HFFc6 (cell line): ENCODE results near the gene SLC45A3. TPM values are rescaled to one million over a fixed set of nuclear protein-coding genes. Genes with fewer than 3 reads are reported as not detected.

Source experiments
- DNase-seq: peaks from one replicate; pipeline ENCODE4 v3.0.0-alpha.2; 2018
- H3K27ac Mint-ChIP-seq: 2 replicates; pipeline ENCODE4 v1.8.0; 2020; ENCODE audit warnings: mild to moderate bottlenecking, mixed read lengths
- H3K27me3 Mint-ChIP-seq: 2 replicates; pipeline ENCODE4 v1.8.0; 2021; ENCODE audit warnings: mild to moderate bottlenecking, moderate library complexity, mixed read lengths; ENCODE audit not compliant: insufficient read depth
- H3K36me3 Mint-ChIP-seq: 2 replicates; pipeline ENCODE4 v1.8.0; 2021; ENCODE audit warnings: low read depth, mixed read lengths
- H3K4me1 Mint-ChIP-seq: 2 replicates; pipeline ENCODE4 v1.8.0; 2020; ENCODE audit warnings: low read depth, mixed read lengths
- H3K4me3 Mint-ChIP-seq: 2 replicates; pipeline ENCODE4 v1.8.0; 2020; ENCODE audit warnings: mild to moderate bottlenecking, moderate library complexity, mixed read lengths
- H3K9me3 Mint-ChIP-seq: 2 replicates; pipeline ENCODE4 v1.8.0; 2020; ENCODE audit warnings: mild to moderate bottlenecking, mixed read lengths
- CTCF ChIP-seq: fragments of 200-600 bp; sonication (generic); IDR thresholded peaks from 2 replicates; pipeline ENCODE4 v1.5.0; 2021; ENCODE audit warnings: antibody characterized with exemption, mild to moderate bottlenecking
- total RNA-seq, 6 experiments: library from RNA; stranded (reverse); fragmentation: NEBNext Ultra II Directional; extraction: Animal tissue kit (Norgen Biotek cat#: 25700); gene quantifications; 2 replicates in 1 of 6; 3 replicates in 5 of 6; pipeline ENCODE4 v1.2.3, GENCODE V29; 2021

Gene SLC45A3
- total RNA-seq, 6 experiments from 2014 or later, result 1.1 to 2.4 (median 1.4) TPM

- no peak for DNase-seq
- H3K36me3 Mint-ChIP-seq, result no peaks in the 10 kb centered on the region
- peaks cover 2% of the 10 kb centered on the region; the same call in 1 of the 2 replicates for H3K27me3 Mint-ChIP-seq
Observed at GRCh38 chr1:205690122-205690756, 9.9 kb upstream of the SLC45A3 start.

DNA sequence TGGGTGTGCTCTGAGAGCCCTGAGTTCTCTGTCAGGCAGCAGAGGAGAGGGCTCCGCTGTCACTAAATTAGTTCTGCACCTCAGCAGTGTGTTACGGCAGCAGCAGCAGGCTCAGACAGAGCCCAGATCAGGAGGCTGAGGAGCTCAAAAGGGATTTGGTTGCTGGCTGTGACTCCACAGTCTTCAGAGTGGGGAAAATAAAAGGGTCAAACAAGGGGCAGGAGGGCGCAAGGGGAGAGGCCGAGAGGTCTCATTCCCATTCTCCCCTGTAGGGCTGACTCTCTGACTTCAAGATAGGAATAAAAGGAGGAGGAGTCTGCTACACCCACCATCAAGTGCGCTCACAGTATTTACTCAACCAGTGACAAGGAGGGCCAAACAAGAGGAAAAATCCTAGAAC is 9.2 kb upstream of the SLC45A3 start:
- TF ChIP-seq CTCF, result no peak
- Mint-ChIP-seq H3K27me3 (peaks cover 2% of the 10 kb centered on the region), H3K36me3 (no peaks in the 10 kb centered on the region), H3K4me1 (no peaks in the 10 kb centered on the region), H3K4me3 (no peak overlapping the region), H3K9me3 (no peaks in the 10 kb centered on the region), H3K27ac (no peak overlapping the region)
- no peak for DNase-seq

More at GRCh38 chr1:205690122-205690756, 9.9 kb upstream of the SLC45A3 start:
- Mint-ChIP-seq H3K9me3 (no peaks in the 10 kb centered on the region), H3K4me3 (no peak overlapping the region), H3K27ac (no peak overlapping the region), H3K4me1 (no peaks in the 10 kb centered on the region)
- TF ChIP-seq CTCF, result no peak

GRCh38 chr1:205688171-205689080 is 8.1 kb upstream of the SLC45A3 start:
- Mint-ChIP-seq H3K9me3 (no peaks in the 10 kb centered on the region), H3K27ac (no peak overlapping the region)

DNA sequence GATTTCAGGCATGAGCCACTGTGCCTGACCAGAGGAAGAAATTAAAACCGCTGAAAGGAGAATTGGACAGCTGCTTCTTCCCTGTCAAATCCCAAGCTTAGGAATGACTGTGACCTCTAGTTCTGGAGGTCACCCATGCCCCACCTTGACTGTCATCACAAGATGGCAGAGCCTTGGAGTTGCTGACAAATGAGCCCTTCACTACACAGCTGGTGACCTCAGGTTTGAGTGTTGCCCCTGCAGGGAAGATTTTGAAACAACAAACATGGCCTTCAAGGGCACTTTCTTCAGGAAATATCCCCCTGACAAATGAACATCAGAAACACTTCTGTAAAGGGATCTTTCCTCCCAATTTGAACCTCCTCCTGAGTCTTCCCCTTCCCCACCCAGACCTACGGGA is 6.9 kb upstream of the SLC45A3 start:
- H3K36me3 Mint-ChIP-seq, result no peaks in the 10 kb centered on the region
- DNase-seq, result no peak
- no peaks in the 10 kb centered on the region for H3K4me1 Mint-ChIP-seq
- no peak overlapping the region for H3K4me3 Mint-ChIP-seq
- no peak for TF ChIP-seq CTCF
- peaks cover 2% of the 10 kb centered on the region; the same call in 1 of the 2 replicates for H3K27me3 Mint-ChIP-seq
- no peak overlapping the region for H3K27ac Mint-ChIP-seq
- H3K9me3 Mint-ChIP-seq, result no peaks in the 10 kb centered on the region

More at GRCh38 chr1:205688171-205689080, 8.1 kb upstream of the SLC45A3 start:
- no peaks in the 10 kb centered on the region for H3K4me1 Mint-ChIP-seq
- H3K27me3 Mint-ChIP-seq, result peaks cover 2% of the 10 kb centered on the region
- H3K4me3 Mint-ChIP-seq, result no peak overlapping the region
- no peak for DNase-seq
- no peaks in the 10 kb centered on the region for H3K36me3 Mint-ChIP-seq
- TF ChIP-seq CTCF, result no peak

DNA sequence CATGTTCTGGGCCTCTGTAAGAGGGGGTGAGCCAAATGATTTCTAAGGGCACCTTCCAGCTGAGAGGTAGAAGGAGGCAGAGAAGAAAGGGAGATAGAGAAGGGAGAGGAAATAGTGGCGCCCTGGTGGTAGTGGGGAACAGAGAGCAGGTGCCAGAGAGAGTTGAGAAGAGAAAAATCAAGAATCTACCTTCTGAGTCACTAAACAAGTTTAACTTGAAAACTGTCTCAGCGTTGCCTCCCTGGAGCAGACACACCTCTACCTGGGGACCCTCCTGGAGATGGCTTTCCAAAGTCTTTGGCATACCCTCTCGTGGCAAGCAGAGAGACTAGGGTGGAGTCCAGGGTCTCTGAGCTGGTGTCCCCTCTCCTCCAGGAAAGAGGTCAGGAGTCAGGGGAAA is 1.1 kb upstream of the SLC45A3 start:
- no peak overlapping the region for H3K4me3 Mint-ChIP-seq

More for the DNA sequence above, 1.1 kb upstream of the SLC45A3 start:
- peaks cover 4% of the 10 kb centered on the region for H3K27me3 Mint-ChIP-seq
- no peak for DNase-seq
- no peaks in the 10 kb centered on the region for H3K36me3 Mint-ChIP-seq
- no peak overlapping the region for H3K27ac Mint-ChIP-seq
- no peaks in the 10 kb centered on the region for H3K9me3 Mint-ChIP-seq
- peaks cover 17% of the 10 kb centered on the region for H3K4me1 Mint-ChIP-seq
- no peak for TF ChIP-seq CTCF
